ENCODE results near the gene GSG1L. TPM values are rescaled to one million over a fixed set of nuclear protein-coding genes. Genes with fewer than 3 reads are reported as not detected.

Gene GSG1L
- total and polyA plus RNA-seq, 12 donors = 0.11 TPM; not detected in 11

DNA sequence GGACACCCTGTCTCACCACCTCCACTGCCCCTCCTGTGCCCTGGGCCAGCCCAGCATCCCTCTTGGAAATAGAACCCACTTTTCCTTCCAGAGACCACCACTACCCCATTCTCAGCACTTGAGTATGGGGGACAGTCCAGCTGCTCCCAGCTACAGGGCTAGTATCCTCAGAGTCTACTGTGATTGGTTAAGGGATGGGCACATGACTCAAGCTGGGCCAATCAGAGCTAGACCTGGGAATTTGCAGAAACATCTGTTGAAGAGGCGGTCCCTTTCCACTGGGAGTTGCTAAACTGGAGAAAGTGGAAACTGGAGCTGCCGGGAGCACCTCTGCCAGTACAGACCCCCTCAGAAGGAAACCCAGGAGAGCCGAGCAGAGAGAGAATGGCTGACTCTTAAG, 156.6 kb downstream of the GSG1L start:
- Histone ChIP-seq H3K27me3 (no peaks in the 10 kb centered on the region), H3K27ac (no peak overlapping the region), H3K36me3 (replicated peaks in 1 of 2) (no peaks in the 10 kb centered on the region), H3K4me3 (no peak overlapping the region), H3K9me3 (replicated peaks in 1 of 3) (no peaks in the 10 kb centered on the region), H3K4me1 (replicated peaks in 1 of 2) (no peaks in the 10 kb centered on the region)
- intact Hi-C loops (cut with DNase I) = no loop called here
- no peak for DNase-seq
- TF ChIP-seq, protein P1, sequence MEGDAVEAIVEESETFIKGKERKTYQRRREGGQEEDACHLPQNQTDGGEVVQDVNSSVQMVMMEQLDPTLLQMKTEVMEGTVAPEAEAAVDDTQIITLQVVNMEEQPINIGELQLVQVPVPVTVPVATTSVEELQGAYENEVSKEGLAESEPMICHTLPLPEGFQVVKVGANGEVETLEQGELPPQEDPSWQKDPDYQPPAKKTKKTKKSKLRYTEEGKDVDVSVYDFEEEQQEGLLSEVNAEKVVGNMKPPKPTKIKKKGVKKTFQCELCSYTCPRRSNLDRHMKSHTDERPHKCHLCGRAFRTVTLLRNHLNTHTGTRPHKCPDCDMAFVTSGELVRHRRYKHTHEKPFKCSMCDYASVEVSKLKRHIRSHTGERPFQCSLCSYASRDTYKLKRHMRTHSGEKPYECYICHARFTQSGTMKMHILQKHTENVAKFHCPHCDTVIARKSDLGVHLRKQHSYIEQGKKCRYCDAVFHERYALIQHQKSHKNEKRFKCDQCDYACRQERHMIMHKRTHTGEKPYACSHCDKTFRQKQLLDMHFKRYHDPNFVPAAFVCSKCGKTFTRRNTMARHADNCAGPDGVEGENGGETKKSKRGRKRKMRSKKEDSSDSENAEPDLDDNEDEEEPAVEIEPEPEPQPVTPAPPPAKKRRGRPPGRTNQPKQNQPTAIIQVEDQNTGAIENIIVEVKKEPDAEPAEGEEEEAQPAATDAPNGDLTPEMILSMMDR (IDR thresholded peaks at IDR 0.05) = no peak
- TF ChIP-seq POLR2A (IDR thresholded peaks at IDR 0.05) = no peak
- WGBS, 4 donors = 73 to 100% (median 88%) methylated on average over 2 to 3 of the region's 3 CpGs

DNA sequence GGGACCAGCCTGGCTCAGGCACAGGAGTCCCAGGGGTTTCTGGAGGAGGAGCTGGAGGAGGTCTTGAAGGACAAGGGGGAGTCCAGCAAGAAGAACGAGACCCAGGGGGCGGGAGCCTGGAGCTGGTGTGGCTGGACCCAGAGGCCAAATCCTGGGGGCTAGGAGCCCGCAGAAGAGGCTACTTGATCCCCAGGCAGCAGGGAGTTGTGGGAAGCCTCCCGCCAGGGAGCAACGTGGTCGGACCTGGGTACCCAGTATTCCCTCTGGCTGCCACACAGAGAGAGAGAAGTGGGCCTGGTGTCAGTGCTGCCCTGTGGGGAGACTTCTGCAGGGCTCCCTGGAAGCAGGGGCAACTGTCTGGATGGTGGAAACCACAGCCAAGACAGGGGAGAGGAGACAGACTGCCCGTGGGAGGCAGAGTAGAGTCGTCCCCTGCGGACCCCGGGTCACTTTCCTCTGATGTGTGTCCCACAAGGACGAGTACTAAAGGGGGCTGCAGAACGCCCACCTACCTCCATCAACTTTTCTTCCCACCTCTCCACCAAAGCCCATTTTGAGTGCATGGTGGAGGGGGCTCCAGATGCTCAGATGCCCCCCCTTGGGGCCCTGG, 160.4 kb downstream of the GSG1L start:
- 67 to 74% (median 71%) methylated on average over 9 to 12 of the region's 12 CpGs for WGBS, 4 donors
- TF ChIP-seq POLR2A (IDR thresholded peaks at IDR 0.05) = no peak
- TF ChIP-seq, protein P1 (IDR thresholded peaks at IDR 0.05) = no peak
- Histone ChIP-seq H3K27me3 (no peaks in the 10 kb centered on the region), H3K9me3 (replicated peaks in 1 of 3) (no peaks in the 10 kb centered on the region), H3K27ac (no peak overlapping the region), H3K4me1 (replicated peaks in 1 of 2) (no peaks in the 10 kb centered on the region), H3K36me3 (replicated peaks in 1 of 2) (no peaks in the 10 kb centered on the region), H3K4me3 (no peak overlapping the region)
- DNase-seq = no peak
- intact Hi-C loops (cut with DNase I) = no loop called here

DNA sequence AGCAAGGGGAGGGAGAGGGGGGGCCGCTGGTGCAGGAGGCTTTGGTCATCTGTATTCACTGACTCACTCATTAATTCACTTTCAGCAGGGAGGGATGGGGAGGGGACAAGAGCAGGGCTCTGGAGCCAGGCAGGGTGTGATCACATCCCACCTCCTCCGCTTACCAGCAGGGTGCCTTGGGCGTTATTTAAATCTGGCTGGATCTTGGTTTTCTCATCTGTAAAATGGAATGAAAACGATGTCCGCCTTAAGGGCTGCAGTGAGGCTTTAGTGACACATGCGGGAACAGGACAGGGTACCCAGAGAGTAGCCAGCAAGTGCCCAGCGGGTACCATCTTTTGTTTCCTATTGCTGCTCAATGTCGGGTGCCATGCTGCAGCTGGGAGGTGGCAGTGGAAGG, 161.0 kb downstream of the GSG1L start:
- intact Hi-C loops (cut with DNase I) = no loop called here
- 70 to 81% (median 81%) methylated on average over 5 to 8 of the region's 8 CpGs for WGBS, 4 donors
- no peak for TF ChIP-seq POLR2A (IDR thresholded peaks at IDR 0.05)
- TF ChIP-seq, protein P1 (IDR thresholded peaks at IDR 0.05) = no peak

DNA sequence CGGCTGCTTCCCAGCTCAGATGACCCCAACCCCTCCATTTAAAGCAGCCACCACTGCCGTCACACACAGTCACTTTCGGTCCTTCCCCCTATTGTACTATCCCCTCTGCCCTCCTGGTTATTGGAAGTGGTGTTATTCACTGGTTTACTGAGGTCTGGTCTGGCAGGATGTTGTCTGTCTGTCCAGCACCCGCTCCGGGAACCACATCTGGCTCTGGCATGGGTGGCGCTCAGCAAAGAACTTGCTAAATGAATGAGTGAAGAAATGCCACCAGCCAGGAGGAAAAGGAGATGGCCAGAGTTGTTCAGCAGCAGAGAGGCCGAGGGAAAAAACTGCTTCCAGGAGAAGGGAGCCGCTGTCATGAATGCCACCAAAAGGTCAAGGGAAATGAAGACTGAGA, 161.6 kb downstream of the GSG1L start:
- H3K9me3 ChIP-seq (replicated peaks in 1 of 3) = no peaks in the 10 kb centered on the region
- WGBS, 4 donors = 64 to 74% (median 70%) methylated on average over 7 to 8 of the region's 8 CpGs

More for the DNA sequence above, 161.0 kb downstream of the GSG1L start:
- H3K4me3 ChIP-seq = no peak overlapping the region
- no peak for DNase-seq
- H3K9me3 ChIP-seq (replicated peaks in 1 of 3) = no peaks in the 10 kb centered on the region
- H3K4me1 ChIP-seq (replicated peaks in 1 of 2) = no peaks in the 10 kb centered on the region
- H3K27me3 ChIP-seq = no peaks in the 10 kb centered on the region
- no peak overlapping the region for H3K27ac ChIP-seq
- no peaks in the 10 kb centered on the region for H3K36me3 ChIP-seq (replicated peaks in 1 of 2)

More for the DNA sequence above, 161.6 kb downstream of the GSG1L start:
- Histone ChIP-seq H3K4me3 (no peak overlapping the region), H3K27me3 (no peaks in the 10 kb centered on the region), H3K36me3 (replicated peaks in 1 of 2) (no peaks in the 10 kb centered on the region), H3K27ac (no peak overlapping the region), H3K4me1 (replicated peaks in 1 of 2) (no peaks in the 10 kb centered on the region)
- intact Hi-C loops (cut with DNase I) = no loop called here
- TF ChIP-seq, protein P1 (IDR thresholded peaks at IDR 0.05) = no peak
- TF ChIP-seq POLR2A (IDR thresholded peaks at IDR 0.05) = no peak
- no peak for DNase-seq

Data from adrenal gland (tissue), 12 donors.